ENCODE results near the gene AFDN. TPM values are rescaled to one million over a fixed set of nuclear protein-coding genes. Genes with fewer than 3 reads are reported as not detected.

The AFDN gene
- total and polyA plus RNA-seq, 2 donors (not counting 1 experiment from before 2014, with no cell fraction given), result 21.0 to 57.1 TPM

DNA sequence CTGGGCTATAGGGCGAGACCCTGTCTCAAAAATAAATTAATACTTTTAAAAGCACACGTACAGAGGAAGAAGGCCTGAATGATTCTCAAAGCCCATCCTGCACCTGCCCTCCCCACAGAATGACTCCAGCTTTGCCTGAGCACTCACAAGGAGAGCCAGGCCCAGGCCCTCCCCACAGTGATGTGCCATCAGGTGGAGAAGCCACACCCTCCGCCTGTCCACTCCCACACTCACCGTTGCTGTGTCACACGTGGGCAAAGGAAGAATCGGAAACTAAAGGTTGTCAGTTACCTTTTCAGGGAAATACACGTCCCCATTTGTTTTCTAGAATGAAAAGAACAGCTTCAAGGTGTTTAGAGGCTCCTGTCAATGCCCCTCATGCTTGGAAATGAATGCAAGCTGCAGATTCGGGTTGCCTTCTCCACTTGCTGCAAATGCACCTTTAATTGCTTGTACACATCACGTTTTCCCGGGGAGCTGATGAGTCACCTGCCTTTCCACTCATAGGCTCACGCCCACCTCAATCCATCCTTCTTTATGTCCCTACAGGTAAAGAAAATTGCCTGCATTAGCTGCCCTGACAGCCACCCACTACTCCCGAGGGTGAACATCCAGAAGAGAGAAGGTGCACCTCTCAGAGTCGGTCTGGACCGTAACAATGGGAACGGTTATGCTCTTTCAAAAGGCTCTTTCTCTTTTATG, 45.5 kb upstream of the AFDN start:
- no peak overlapping the region for H3K4me3 ChIP-seq (replicated peaks in 1 of 4; ENCODE audit: control extremely low read depth in 1 of 4, insufficient read depth in 1 of 4, low read depth in 3 of 4, low read length in 4 of 4)
- H2AFZ ChIP-seq (ENCODE audit: low read length), result no peak overlapping the region
- H3K79me2 ChIP-seq (ENCODE audit: control insufficient read depth, insufficient read depth, low read length), result no peaks in the 10 kb centered on the region
- H3K27me3 ChIP-seq (ENCODE audit: control insufficient read depth, insufficient read depth, low read length), result no peaks in the 10 kb centered on the region
- H3K9me3 ChIP-seq (ENCODE audit: control insufficient read depth, insufficient read depth, low read depth, low read length), result no peaks in the 10 kb centered on the region
- H3K36me3 ChIP-seq (ENCODE audit: control insufficient read depth, insufficient read depth, low read length), result no peaks in the 10 kb centered on the region
- no peak overlapping the region for H3K27ac ChIP-seq (ENCODE audit: insufficient read depth, low read length)
- TF ChIP-seq, protein P1, sequence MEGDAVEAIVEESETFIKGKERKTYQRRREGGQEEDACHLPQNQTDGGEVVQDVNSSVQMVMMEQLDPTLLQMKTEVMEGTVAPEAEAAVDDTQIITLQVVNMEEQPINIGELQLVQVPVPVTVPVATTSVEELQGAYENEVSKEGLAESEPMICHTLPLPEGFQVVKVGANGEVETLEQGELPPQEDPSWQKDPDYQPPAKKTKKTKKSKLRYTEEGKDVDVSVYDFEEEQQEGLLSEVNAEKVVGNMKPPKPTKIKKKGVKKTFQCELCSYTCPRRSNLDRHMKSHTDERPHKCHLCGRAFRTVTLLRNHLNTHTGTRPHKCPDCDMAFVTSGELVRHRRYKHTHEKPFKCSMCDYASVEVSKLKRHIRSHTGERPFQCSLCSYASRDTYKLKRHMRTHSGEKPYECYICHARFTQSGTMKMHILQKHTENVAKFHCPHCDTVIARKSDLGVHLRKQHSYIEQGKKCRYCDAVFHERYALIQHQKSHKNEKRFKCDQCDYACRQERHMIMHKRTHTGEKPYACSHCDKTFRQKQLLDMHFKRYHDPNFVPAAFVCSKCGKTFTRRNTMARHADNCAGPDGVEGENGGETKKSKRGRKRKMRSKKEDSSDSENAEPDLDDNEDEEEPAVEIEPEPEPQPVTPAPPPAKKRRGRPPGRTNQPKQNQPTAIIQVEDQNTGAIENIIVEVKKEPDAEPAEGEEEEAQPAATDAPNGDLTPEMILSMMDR (conservative IDR thresholded peaks at IDR 0.05 in 1 of 2, IDR thresholded peaks at IDR 0.05 in 1 of 2; ENCODE audit: low read depth in 1 of 2, low read length in 2 of 2), result no peak
- TF ChIP-seq EZH2 (IDR thresholded peaks at IDR 0.05; ENCODE audit: low read length, missing control alignments), result no peak
- no peaks in the 10 kb centered on the region for H3K4me1 ChIP-seq (ENCODE audit: control insufficient read depth, extremely low read depth, insufficient read depth, low read length)
- DNase-seq (ENCODE audit: low read depth in 2 of 2), result no peak
- no peak overlapping the region for H3K4me2 ChIP-seq (ENCODE audit: extremely low read depth, insufficient read depth, low read length)
- H3K9ac ChIP-seq (ENCODE audit: insufficient read depth, low read length), result no peak overlapping the region
- no peaks in the 10 kb centered on the region for H4K20me1 ChIP-seq (ENCODE audit: control insufficient read depth, extremely low read depth, insufficient read depth, low read length)

GRCh38 chr6:167781868-167782267, 44.8 kb upstream of the AFDN start:
- Histone ChIP-seq H3K4me1 (ENCODE audit: control insufficient read depth, extremely low read depth, insufficient read depth, low read length) (no peaks in the 10 kb centered on the region), H3K27ac (ENCODE audit: insufficient read depth, low read length) (no peak overlapping the region), H2AFZ (ENCODE audit: low read length) (no peak overlapping the region), H3K27me3 (ENCODE audit: control insufficient read depth, insufficient read depth, low read length) (no peaks in the 10 kb centered on the region), H3K4me3 (replicated peaks in 1 of 4; ENCODE audit: control extremely low read depth in 1 of 4, insufficient read depth in 1 of 4, low read depth in 3 of 4, low read length in 4 of 4) (no peak overlapping the region), H3K9ac (ENCODE audit: insufficient read depth, low read length) (no peak overlapping the region), H3K79me2 (ENCODE audit: control insufficient read depth, insufficient read depth, low read length) (no peaks in the 10 kb centered on the region), H4K20me1 (ENCODE audit: control insufficient read depth, extremely low read depth, insufficient read depth, low read length) (no peaks in the 10 kb centered on the region), H3K9me3 (ENCODE audit: control insufficient read depth, insufficient read depth, low read depth, low read length) (no peaks in the 10 kb centered on the region), H3K36me3 (ENCODE audit: control insufficient read depth, insufficient read depth, low read length) (no peaks in the 10 kb centered on the region), H3K4me2 (ENCODE audit: extremely low read depth, insufficient read depth, low read length) (no peak overlapping the region)
- DNase-seq (ENCODE audit: low read depth in 2 of 2), result no peak
- no peak for TF ChIP-seq EZH2 (IDR thresholded peaks at IDR 0.05; ENCODE audit: low read length, missing control alignments)
- TF ChIP-seq, protein P1 (conservative IDR thresholded peaks at IDR 0.05 in 1 of 2, IDR thresholded peaks at IDR 0.05 in 1 of 2; ENCODE audit: low read depth in 1 of 2, low read length in 2 of 2), result no peak

GRCh38 chr6:167782698-167783517, 43.8 kb upstream of the AFDN start:
- Histone ChIP-seq H4K20me1 (ENCODE audit: control insufficient read depth, extremely low read depth, insufficient read depth, low read length) (no peaks in the 10 kb centered on the region), H3K27ac (ENCODE audit: insufficient read depth, low read length) (no peak overlapping the region), H3K4me1 (ENCODE audit: control insufficient read depth, extremely low read depth, insufficient read depth, low read length) (no peaks in the 10 kb centered on the region), H3K27me3 (ENCODE audit: control insufficient read depth, insufficient read depth, low read length) (no peaks in the 10 kb centered on the region), H3K4me2 (ENCODE audit: extremely low read depth, insufficient read depth, low read length) (no peak overlapping the region), H3K9ac (ENCODE audit: insufficient read depth, low read length) (no peak overlapping the region), H3K4me3 (replicated peaks in 1 of 4; ENCODE audit: control extremely low read depth in 1 of 4, insufficient read depth in 1 of 4, low read depth in 3 of 4, low read length in 4 of 4) (no peak overlapping the region), H3K36me3 (ENCODE audit: control insufficient read depth, insufficient read depth, low read length) (no peaks in the 10 kb centered on the region), H3K9me3 (ENCODE audit: control insufficient read depth, insufficient read depth, low read depth, low read length) (no peaks in the 10 kb centered on the region), H2AFZ (ENCODE audit: low read length) (no peak overlapping the region), H3K79me2 (ENCODE audit: control insufficient read depth, insufficient read depth, low read length) (no peaks in the 10 kb centered on the region)
- TF ChIP-seq, protein P1 (conservative IDR thresholded peaks at IDR 0.05 in 1 of 2, IDR thresholded peaks at IDR 0.05 in 1 of 2; ENCODE audit: low read depth in 1 of 2, low read length in 2 of 2), result no peak
- no peak for TF ChIP-seq EZH2 (IDR thresholded peaks at IDR 0.05; ENCODE audit: low read length, missing control alignments)
- DNase-seq (ENCODE audit: low read depth in 2 of 2), result no peak
